OCI-LY1 (cell line): ENCODE measurements around the gene STBD1.

Experiments
- EZH2 ChIP-seq: fragments of 200-600 bp; sonication (generic), shearing (Covaris generic); IDR thresholded peaks from 2 replicates; pipeline ENCODE4 v1.8.0; 2017; ENCODE audit warnings: borderline replicate concordance, mixed run types, mild to moderate bottlenecking, antibody characterized with exemption, low read length, moderate library complexity, mixed read lengths
- TF ChIP-seq, protein P1 (sequence below): fragments of 200-600 bp; sonication (generic), shearing (Covaris generic); IDR thresholded peaks from 2 replicates; pipeline ENCODE4 v1.5.1; 2017; ENCODE audit warnings: mild to moderate bottlenecking, antibody characterized with exemption, low read length, moderate library complexity, mixed read lengths

DNA sequence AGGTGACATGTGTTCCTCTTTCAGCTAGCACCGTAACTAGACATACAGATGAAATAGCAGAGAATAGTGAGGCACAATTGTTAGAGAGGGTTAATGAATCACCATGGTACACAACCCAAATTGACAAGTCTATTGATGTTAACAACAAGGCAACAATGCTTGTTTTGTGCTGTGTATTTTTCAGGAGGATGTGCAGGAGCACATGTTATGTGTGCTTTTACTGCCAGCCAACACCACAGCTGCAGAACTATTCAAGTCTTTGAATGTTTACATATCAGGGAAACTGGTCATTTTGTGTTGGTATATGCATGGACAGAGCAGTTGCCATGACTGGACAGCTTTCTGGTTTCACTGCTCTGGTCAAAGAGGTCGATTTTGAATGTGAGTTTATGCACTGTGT, 32.8 kb downstream of the STBD1 start:
- TF ChIP-seq, protein P1, sequence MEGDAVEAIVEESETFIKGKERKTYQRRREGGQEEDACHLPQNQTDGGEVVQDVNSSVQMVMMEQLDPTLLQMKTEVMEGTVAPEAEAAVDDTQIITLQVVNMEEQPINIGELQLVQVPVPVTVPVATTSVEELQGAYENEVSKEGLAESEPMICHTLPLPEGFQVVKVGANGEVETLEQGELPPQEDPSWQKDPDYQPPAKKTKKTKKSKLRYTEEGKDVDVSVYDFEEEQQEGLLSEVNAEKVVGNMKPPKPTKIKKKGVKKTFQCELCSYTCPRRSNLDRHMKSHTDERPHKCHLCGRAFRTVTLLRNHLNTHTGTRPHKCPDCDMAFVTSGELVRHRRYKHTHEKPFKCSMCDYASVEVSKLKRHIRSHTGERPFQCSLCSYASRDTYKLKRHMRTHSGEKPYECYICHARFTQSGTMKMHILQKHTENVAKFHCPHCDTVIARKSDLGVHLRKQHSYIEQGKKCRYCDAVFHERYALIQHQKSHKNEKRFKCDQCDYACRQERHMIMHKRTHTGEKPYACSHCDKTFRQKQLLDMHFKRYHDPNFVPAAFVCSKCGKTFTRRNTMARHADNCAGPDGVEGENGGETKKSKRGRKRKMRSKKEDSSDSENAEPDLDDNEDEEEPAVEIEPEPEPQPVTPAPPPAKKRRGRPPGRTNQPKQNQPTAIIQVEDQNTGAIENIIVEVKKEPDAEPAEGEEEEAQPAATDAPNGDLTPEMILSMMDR = no peak
- TF ChIP-seq EZH2 = no peak
